GM12891 (cell line): ENCODE data around the gene KCNQ1OT1.

ENCODE experiments used
- POLR2A ChIP-seq: IDR thresholded peaks from 2 replicates; pipeline ENCODE4 v1.6.1; 2011; ENCODE audit warnings: low read depth, low read length, control low read depth
- POLR2AphosphoS5 ChIP-seq: IDR thresholded peaks from 2 replicates; pipeline ENCODE4 v1.6.1; 2011; ENCODE audit warnings: low read depth, low read length, control low read depth
- SPI1 ChIP-seq: IDR thresholded peaks from 2 replicates; pipeline ENCODE4 v1.6.1; 2011; ENCODE audit warnings: low read depth, low read length, control low read depth
- TAF1 ChIP-seq: IDR thresholded peaks from 2 replicates; pipeline ENCODE4 v1.6.1; 2011; ENCODE audit warnings: low read depth, low read length, control low read depth

GRCh38 chr11:2670541-2671100, 29.2 kb downstream of the KCNQ1OT1 start:
- TF ChIP-seq POLR2AphosphoS5 (no peak), POLR2A (no peak), SPI1 (no peak), TAF1 (no peak)
